ENCODE results near the gene SAA1.
A peak's percentile ranks its signal among the peaks of the same experiment; 100 is the strongest.
"Not testable (repeated sequence)": the region's sequence is repeated elsewhere in the genome, so short reads cannot be mapped to it uniquely, and the experiment has no call there.

Gene SAA1

GRCh38 chr11:18261721-18262120 lies 4.3 kb upstream of the SAA1 start:
- no peak for DNase-seq

GRCh38 chr11:18262681-18263350 lies 3.2 kb upstream of the SAA1 start:
- DNase-seq, result not testable (repeated sequence)

GRCh38 chr11:18264035-18264434 lies 2.0 kb upstream of the SAA1 start:
- no peak for DNase-seq

GRCh38 chr11:18264677-18265555 lies 1.1 kb upstream of the SAA1 start:
- DNase-seq, result no peak

- not testable (repeated sequence) for DNase-seq
These were observed 1.5 kb downstream of the SAA1 start for GRCh38 chr11:18267335-18268133.

GRCh38 chr11:18269252-18269651 lies 3.2 kb downstream of the SAA1 start:
- DNase-seq, result not testable (repeated sequence)

GRCh38 chr11:18270102-18270501 lies 4.0 kb downstream of the SAA1 start:
- no peak for DNase-seq

GRCh38 chr11:18271206-18271605 lies 5.1 kb downstream of the SAA1 start:
- no peak for DNase-seq

- DNase-seq, result peak; percentile 42
These were observed 11.7 kb downstream of the SAA1 start for GRCh38 chr11:18277565-18278271.

GRCh38 chr11:18280438-18281045 lies 14.5 kb downstream of the SAA1 start:
- no peak for DNase-seq

- DNase-seq, result no peak
These were observed 16.6 kb downstream of the SAA1 start for GRCh38 chr11:18282626-18283025.

- no peak for DNase-seq
These were observed 19.8 kb downstream of the SAA1 start for GRCh38 chr11:18285841-18286240.

GRCh38 chr11:18288911-18289310 lies 22.8 kb downstream of the SAA1 start:
- DNase-seq, result no peak

- DNase-seq, result no peak
These were observed 28.8 kb downstream of the SAA1 start for GRCh38 chr11:18294862-18295261.

- DNase-seq, result no peak
These were observed 29.3 kb downstream of the SAA1 start for GRCh38 chr11:18295316-18295715.

- no peak for DNase-seq
These were observed 33.7 kb downstream of the SAA1 start for GRCh38 chr11:18299721-18300120.

GRCh38 chr11:18304745-18305144 lies 38.7 kb downstream of the SAA1 start:
- DNase-seq, result no peak

- DNase-seq, result no peak
These were observed 41.5 kb downstream of the SAA1 start for GRCh38 chr11:18307461-18308139.

- DNase-seq, result no peak
These were observed 42.2 kb downstream of the SAA1 start for GRCh38 chr11:18308242-18308641.

GRCh38 chr11:18309691-18310090 lies 43.6 kb downstream of the SAA1 start:
- no peak for DNase-seq

- peak; percentile 13 for DNase-seq
These were observed 44.8 kb downstream of the SAA1 start for GRCh38 chr11:18310800-18311340.

All from CD4-positive, alpha-beta T cell treated with Interferon gamma for 1 hour (primary cell).